ENCODE data around the gene LMBRD2.

GRCh38 chr5:36156121-36156601, 4.5 kb upstream of the LMBRD2 start:
- TF ChIP-seq REST (IDR thresholded peaks at IDR 0.05; ENCODE audit: insufficient read depth in 1 of 2, low read depth in 2 of 2, low read length in 2 of 2): no peak
- no peak for TF ChIP-seq FOXP2 (optimal IDR thresholded peaks at IDR 0.05; ENCODE audit: borderline replicate concordance, extremely low read depth, extremely low read length, insufficient read depth)
- no peak for TF ChIP-seq POLR2AphosphoS5 (IDR thresholded peaks at IDR 0.05; ENCODE audit: low read depth, low read length)

Data from PFSK-1 (cell line).